ENCODE data around the gene SLC30A1. TPM values are rescaled to one million over a fixed set of nuclear protein-coding genes. Genes with fewer than 3 reads are reported as not detected.

The SLC30A1 gene
- polyA plus RNA-seq, 1 donor from 2014 or later, result 6.5 TPM

GRCh38 chr1:211530102-211530501 lies 48.9 kb downstream of the SLC30A1 start:
- H3K9ac ChIP-seq (ENCODE audit: low read length), result no peak overlapping the region
- H3K79me2 ChIP-seq (replicated peaks; ENCODE audit: insufficient read depth, low read length), result no peaks in the 10 kb centered on the region
- H3K36me3 ChIP-seq (ENCODE audit: insufficient read depth, low read length), result no peaks in the 10 kb centered on the region
- H2AFZ ChIP-seq (ENCODE audit: low read depth, low read length), result no peak overlapping the region
- H4K20me1 ChIP-seq (ENCODE audit: insufficient read depth), result no peaks in the 10 kb centered on the region
- H3F3A ChIP-seq (ENCODE audit: insufficient read depth, low read length, poor library complexity, severe bottlenecking), result no peaks in the 10 kb centered on the region
- no peaks in the 10 kb centered on the region for H3K9me3 ChIP-seq (ENCODE audit: low read length)
- H3K27me3 ChIP-seq (ENCODE audit: insufficient read depth, low read depth, low read length), result no peaks in the 10 kb centered on the region
- no peak overlapping the region for H3K27ac ChIP-seq (ENCODE audit: low read length)
- H3K4me2 ChIP-seq (ENCODE audit: low read length), result no peak overlapping the region
- TF ChIP-seq REST (IDR thresholded peaks at IDR 0.05; ENCODE audit: borderline replicate concordance), result no peak
- no peak for TF ChIP-seq RAD21 (conservative IDR thresholded peaks at IDR 0.05)
- no peak for TF ChIP-seq SMC3 (conservative IDR thresholded peaks at IDR 0.05; ENCODE audit: poor library complexity)
- TF ChIP-seq CTCF (IDR thresholded peaks at IDR 0.05; ENCODE audit: poor library complexity, severe bottlenecking), result no peak
- TF ChIP-seq MXI1 (conservative IDR thresholded peaks at IDR 0.05; ENCODE audit: poor library complexity, severe bottlenecking), result no peak
- TF ChIP-seq TAF1 (IDR thresholded peaks at IDR 0.05; ENCODE audit: low read depth), result no peak
- TF ChIP-seq POLR2AphosphoS5 (IDR thresholded peaks at IDR 0.05), result no peak
- TF ChIP-seq EZH2 (IDR thresholded peaks at IDR 0.05; ENCODE audit: borderline replicate concordance, insufficient read depth, low read length, poor library complexity, severe bottlenecking), result no peak
- TF ChIP-seq EP300 (conservative IDR thresholded peaks at IDR 0.05; ENCODE audit: poor library complexity, severe bottlenecking), result no peak
- H3K9me2 ChIP-seq (ENCODE audit: insufficient read depth, low read length), result no peaks in the 10 kb centered on the region
- H3K4me3 ChIP-seq (ENCODE audit: low read length), result no peak overlapping the region

- no peak overlapping the region for H3K4me3 ChIP-seq (ENCODE audit: low read length)
- no peak overlapping the region for H3K27ac ChIP-seq (ENCODE audit: low read length)
- H3K36me3 ChIP-seq (ENCODE audit: insufficient read depth, low read length), result no peaks in the 10 kb centered on the region
- H3K4me2 ChIP-seq (ENCODE audit: low read length), result no peak overlapping the region
- H3K9me2 ChIP-seq (ENCODE audit: insufficient read depth, low read length), result no peaks in the 10 kb centered on the region
- TF ChIP-seq CTCF (IDR thresholded peaks at IDR 0.05; ENCODE audit: poor library complexity, severe bottlenecking) (no peak), MXI1 (conservative IDR thresholded peaks at IDR 0.05; ENCODE audit: poor library complexity, severe bottlenecking) (no peak), RAD21 (conservative IDR thresholded peaks at IDR 0.05) (no peak), EP300 (conservative IDR thresholded peaks at IDR 0.05; ENCODE audit: poor library complexity, severe bottlenecking) (no peak), EZH2 (IDR thresholded peaks at IDR 0.05; ENCODE audit: borderline replicate concordance, insufficient read depth, low read length, poor library complexity, severe bottlenecking) (no peak), TAF1 (IDR thresholded peaks at IDR 0.05; ENCODE audit: low read depth) (no peak), REST (IDR thresholded peaks at IDR 0.05; ENCODE audit: borderline replicate concordance) (no peak), SMC3 (conservative IDR thresholded peaks at IDR 0.05; ENCODE audit: poor library complexity) (no peak), POLR2AphosphoS5 (IDR thresholded peaks at IDR 0.05) (no peak)
- no peaks in the 10 kb centered on the region for H3F3A ChIP-seq (ENCODE audit: insufficient read depth, low read length, poor library complexity, severe bottlenecking)
- no peak overlapping the region for H2AFZ ChIP-seq (ENCODE audit: low read depth, low read length)
- no peaks in the 10 kb centered on the region for H3K9me3 ChIP-seq (ENCODE audit: low read length)
- no peaks in the 10 kb centered on the region for H3K27me3 ChIP-seq (ENCODE audit: insufficient read depth, low read depth, low read length)
- no peak overlapping the region for H3K9ac ChIP-seq (ENCODE audit: low read length)
- H3K79me2 ChIP-seq (replicated peaks; ENCODE audit: insufficient read depth, low read length), result no peaks in the 10 kb centered on the region
- H4K20me1 ChIP-seq (ENCODE audit: insufficient read depth), result no peaks in the 10 kb centered on the region
Measured at GRCh38 chr1:211529453-211529852, 49.5 kb downstream of the SLC30A1 start.

Measured in neural cell (in vitro differentiated cells).